GM20000 (cell line): ENCODE measurements around the gene NOC2L.

Experiments
- DNase-seq: peaks from one replicate; pipeline ENCODE4 v3.0.0; 2012; ENCODE audit warnings: low spot score
- CTCF ChIP-seq: IDR thresholded peaks from 2 replicates; pipeline ENCODE4 v1.5.1; 2012; ENCODE audit warnings: mild to moderate bottlenecking, control low read depth; ENCODE audit errors: extremely low read depth, missing control alignments

Gene NOC2L

GRCh38 chr1:985126-985525 lies 26.1 kb upstream of the NOC2L start:
- TF ChIP-seq CTCF, result no peak
- DNase-seq, result no peak

- DNase-seq, result no peak
- no peak for TF ChIP-seq CTCF
These were observed 25.4 kb upstream of the NOC2L start for GRCh38 chr1:984476-984814.

GRCh38 chr1:983798-984475 lies 24.9 kb upstream of the NOC2L start:
- DNase-seq, result peak; percentile 86
- peak; percentile 66 for TF ChIP-seq CTCF

- no peak for DNase-seq
- TF ChIP-seq CTCF, result no peak
These were observed 23.8 kb upstream of the NOC2L start for GRCh38 chr1:982765-983436.

GRCh38 chr1:981955-982558 lies 23.0 kb upstream of the NOC2L start, which contains the start of gene PERM1:
PERM1 (minus strand) TSS chr1:982093; CDS start chr1:981029, 1,064 bp downstream.
- DNase-seq, result no peak
- TF ChIP-seq CTCF, result no peak

- no peak for DNase-seq
- TF ChIP-seq CTCF, result no peak
These were observed 22.5 kb upstream of the NOC2L start for GRCh38 chr1:981491-981954.
